OCI-LY1 (cell line): Measurements from ENCODE around the gene HOXB4.

ENCODE experiments used
- H2AFZ ChIP-seq: fragments of 200-600 bp; sonication (generic), shearing (Covaris generic); 2 replicates; pipeline ENCODE4 v1.6.0; 2014; ENCODE audit warnings: antibody characterized with exemption, mild to moderate bottlenecking, low read length
- H3F3A ChIP-seq: fragments of 200-600 bp; sonication (generic), shearing (Covaris generic); 2 replicates; pipeline ENCODE4 v1.6.0; 2014; ENCODE audit warnings: mild to moderate bottlenecking, antibody characterized with exemption, low read length, moderate library complexity; ENCODE audit not compliant: insufficient read depth
- H3K27ac ChIP-seq: fragments of 200-600 bp; sonication (generic); 2 replicates; pipeline ENCODE4 v1.5.1; 2014; ENCODE audit warnings: low read length, mixed run types, mild to moderate bottlenecking, low read depth; ENCODE audit not compliant: poor library complexity, severe bottlenecking
- H3K27me3 ChIP-seq: fragments of 200-600 bp; sonication (generic); 2 replicates; pipeline ENCODE4 v1.6.0; 2014; ENCODE audit warnings: antibody characterized with exemption, mild to moderate bottlenecking, low read length, moderate library complexity; ENCODE audit not compliant: insufficient read depth
- H3K36me3 ChIP-seq: fragments of 200-600 bp; sonication (generic); 2 replicates; pipeline ENCODE4 v1.6.1; 2014; ENCODE audit warnings: mild to moderate bottlenecking, antibody characterized with exemption, low read length, moderate library complexity, mixed read lengths; ENCODE audit not compliant: insufficient read depth
- H3K4me1 ChIP-seq: fragments of 200-600 bp; sonication (generic); 2 replicates; pipeline ENCODE4 v1.5.1; 2014; ENCODE audit warnings: mild to moderate bottlenecking, low read length, moderate library complexity; ENCODE audit not compliant: insufficient read depth, severe bottlenecking
- H3K4me2 ChIP-seq: fragments of 200-600 bp; sonication (generic), shearing (Covaris generic); 2 replicates; pipeline ENCODE4 v1.6.1; 2014; ENCODE audit warnings: low read length
- H3K4me3 ChIP-seq: fragments of 200-600 bp; sonication (generic); 2 replicates; pipeline ENCODE4 v1.5.1; 2014; ENCODE audit warnings: low read length, low read depth, mild to moderate bottlenecking, mixed read lengths; ENCODE audit not compliant: poor library complexity, severe bottlenecking
- H3K79me2 ChIP-seq: fragments of 200-600 bp; shearing (Covaris generic); 2 replicates; pipeline ENCODE4 v1.6.1; 2016; ENCODE audit warnings: mixed run types, low read length, mixed read lengths; ENCODE audit not compliant: insufficient read depth
- H3K9ac ChIP-seq: fragments of 200-600 bp; sonication (generic), shearing (Covaris generic); 2 replicates; pipeline ENCODE4 v1.6.1; 2014; ENCODE audit warnings: mild to moderate bottlenecking, low read length, mixed read lengths
- H3K9me2 ChIP-seq: fragments of 200-600 bp; sonication (generic), shearing (Covaris generic); 2 replicates; pipeline ENCODE4 v1.6.1; 2014; ENCODE audit warnings: low read depth, mild to moderate bottlenecking, low read length, mixed read lengths
- H3K9me3 ChIP-seq: fragments of 200-600 bp; shearing (Covaris generic); 2 replicates; pipeline ENCODE4 v1.6.1; 2014; ENCODE audit warnings: low read length, mixed read lengths
- H4K20me1 ChIP-seq: fragments of 200-600 bp; sonication (generic), shearing (Covaris generic); 2 replicates; pipeline ENCODE4 v1.6.0; 2016; ENCODE audit warnings: mild to moderate bottlenecking, low read length; ENCODE audit not compliant: insufficient read depth
- CTCF ChIP-seq: fragments of 200-600 bp; sonication (generic), shearing (Covaris generic); IDR thresholded peaks from 2 replicates; pipeline ENCODE4 v1.5.1; 2017; ENCODE audit warnings: mild to moderate bottlenecking, antibody characterized with exemption, low read length, moderate library complexity, mixed read lengths
- EZH2 ChIP-seq: fragments of 200-600 bp; sonication (generic), shearing (Covaris generic); IDR thresholded peaks from 2 replicates; pipeline ENCODE4 v1.8.0; 2017; ENCODE audit warnings: borderline replicate concordance, mixed run types, mild to moderate bottlenecking, antibody characterized with exemption, low read length, moderate library complexity, mixed read lengths

The HOXB4 gene

GRCh38 chr17:48625495-48626244 lies 47.5 kb upstream of the HOXB4 start:
- TF ChIP-seq EZH2 (no peak), CTCF (no peak)
- no peak overlapping the region for H3K27ac ChIP-seq

DNA sequence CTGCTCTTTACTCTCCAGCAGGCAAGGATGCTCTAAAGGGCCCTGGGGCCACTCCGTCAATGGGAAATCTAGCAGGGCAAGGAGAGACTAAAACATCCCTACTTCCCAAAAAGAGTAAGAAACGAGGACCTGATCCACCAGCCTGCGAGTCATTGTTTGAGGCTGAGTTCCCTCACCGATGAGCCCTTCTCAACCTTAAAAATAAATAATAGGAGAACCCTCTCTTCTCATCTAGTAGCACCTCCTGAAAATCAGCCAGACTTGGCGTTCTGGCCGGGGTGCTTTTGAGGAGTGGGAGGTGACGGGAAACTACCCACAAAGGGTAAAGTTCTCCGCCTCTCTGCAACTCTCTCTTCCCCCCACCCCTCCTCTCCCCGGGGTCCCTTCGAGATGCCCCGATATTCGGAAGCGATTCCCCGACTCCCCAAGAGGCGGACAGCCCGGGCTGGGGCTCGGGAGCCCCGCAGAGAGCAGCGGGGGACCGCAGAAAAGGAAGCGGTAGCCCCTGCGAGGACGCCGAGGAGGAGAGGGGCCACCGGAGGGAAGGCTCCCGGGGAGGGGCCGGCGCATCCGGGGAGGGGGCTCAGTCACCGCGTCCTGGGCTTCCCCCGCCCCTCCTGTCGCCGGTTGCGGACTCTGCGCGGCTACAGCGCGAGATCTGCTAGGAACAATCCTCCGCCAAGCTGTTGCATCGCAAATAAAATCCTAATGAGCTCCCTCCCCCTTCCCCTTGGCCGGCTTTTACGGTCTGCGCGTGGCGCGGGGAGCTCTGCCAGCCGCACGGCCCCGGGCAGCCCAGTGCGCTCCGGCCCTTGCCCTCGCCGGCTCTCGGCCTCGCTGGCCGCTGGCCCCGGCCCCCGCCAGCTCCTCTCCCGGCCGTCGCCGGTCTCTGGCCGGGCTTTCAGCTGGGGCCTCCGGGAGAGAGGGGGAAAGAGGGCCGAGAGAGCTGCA lies 46.7 kb upstream of the HOXB4 start:
- Histone ChIP-seq H3K79me2 (no peaks in the 10 kb centered on the region), H3K4me2 (no peak overlapping the region), H3K9ac (no peak overlapping the region), H3K4me1 (no peaks in the 10 kb centered on the region), H4K20me1 (no peaks in the 10 kb centered on the region), H3K9me3 (no peaks in the 10 kb centered on the region), H2AFZ (no peak overlapping the region), H3K4me3 (no peak overlapping the region), H3F3A (no peaks in the 10 kb centered on the region), H3K9me2 (no peaks in the 10 kb centered on the region), H3K36me3 (no peaks in the 10 kb centered on the region), H3K27me3 (no peaks in the 10 kb centered on the region), H3K27ac (no peak overlapping the region)
- TF ChIP-seq CTCF (no peak), EZH2 (no peak)

More at GRCh38 chr17:48625495-48626244, 47.5 kb upstream of the HOXB4 start:
- Histone ChIP-seq H3K4me2 (no peak overlapping the region), H3K4me3 (no peak overlapping the region), H3K9me2 (no peaks in the 10 kb centered on the region), H3K79me2 (no peaks in the 10 kb centered on the region), H3K4me1 (no peaks in the 10 kb centered on the region), H2AFZ (no peak overlapping the region), H3K9ac (no peak overlapping the region), H3K27me3 (no peaks in the 10 kb centered on the region), H3K36me3 (no peaks in the 10 kb centered on the region), H4K20me1 (no peaks in the 10 kb centered on the region), H3K9me3 (no peaks in the 10 kb centered on the region), H3F3A (no peaks in the 10 kb centered on the region)

- no peaks in the 10 kb centered on the region for H3F3A ChIP-seq
- H3K9me2 ChIP-seq: no peaks in the 10 kb centered on the region
- H3K36me3 ChIP-seq: no peaks in the 10 kb centered on the region
- no peak overlapping the region for H2AFZ ChIP-seq
- no peaks in the 10 kb centered on the region for H3K9me3 ChIP-seq
- no peaks in the 10 kb centered on the region for H3K79me2 ChIP-seq
- H3K27me3 ChIP-seq: peaks cover under 1% of the 10 kb centered on the region; the same call in 1 of the 2 replicates
- no peaks in the 10 kb centered on the region for H4K20me1 ChIP-seq
- H3K9ac ChIP-seq: no peak overlapping the region
- no peak for TF ChIP-seq CTCF
- TF ChIP-seq EZH2: no peak
- no peaks in the 10 kb centered on the region for H3K4me1 ChIP-seq
- no peak overlapping the region for H3K4me2 ChIP-seq
- no peak overlapping the region for H3K4me3 ChIP-seq
- H3K27ac ChIP-seq: no peak overlapping the region
These were observed 46.0 kb upstream of the HOXB4 start for GRCh38 chr17:48624118-48624517.
